Measurements from ENCODE around the gene WSCD1.

- TF ChIP-seq CTCF (conservative IDR thresholded peaks at IDR 0.05; ENCODE audit: low read depth, low read length) (no peak), EZH2phosphoT487 (IDR thresholded peaks at IDR 0.05; ENCODE audit: borderline replicate concordance, low read length) (no peak), EZH2 (IDR thresholded peaks at IDR 0.05; ENCODE audit: low read length, unreplicated experiment) (no peak)
Measured at GRCh38 chr17:6100146-6100545, 30.0 kb downstream of the WSCD1 start.
